ENCODE results near the gene SCN10A.

The SCN10A gene

DNA sequence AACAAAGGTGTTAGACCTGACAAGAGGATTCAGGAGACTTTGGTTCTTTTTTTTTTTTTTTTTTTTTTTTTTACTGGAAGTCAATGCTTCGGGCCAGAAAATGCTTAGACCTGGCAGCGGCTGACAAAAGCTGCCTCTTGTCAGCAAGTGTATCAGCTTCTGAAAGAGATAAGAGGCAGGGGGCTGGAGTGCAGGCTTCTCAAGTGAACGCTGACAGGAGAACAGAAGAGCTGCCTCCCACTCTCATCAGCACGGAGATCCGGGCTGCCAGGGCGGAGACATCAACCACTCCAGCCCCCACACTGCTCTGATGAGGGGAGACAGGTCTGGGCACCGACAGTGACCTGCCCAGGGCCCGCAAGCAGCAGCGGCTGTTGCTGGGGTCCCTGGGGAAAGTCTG lies 157.2 kb downstream of the SCN10A start:
- Histone ChIP-seq H3K36me3 (ENCODE audit: control insufficient read depth in 2 of 2, insufficient read depth in 2 of 2, low read length in 2 of 2) (no peaks in the 10 kb centered on the region), H3K4me3 (ENCODE audit: low read length in 2 of 2) (no peak overlapping the region), H3K4me1 (ENCODE audit: control insufficient read depth in 2 of 2, insufficient read depth in 2 of 2, low read length in 2 of 2) (peaks cover 1 to 2% of the 10 kb centered on the region in 2 donors), H3K9ac (ENCODE audit: low read depth in 1 of 2, low read length in 2 of 2) (no peak overlapping the region), H3K9me3 (ENCODE audit: control insufficient read depth in 2 of 2, low read length in 2 of 2) (peaks cover 5 to 9% of the 10 kb centered on the region in 2 donors), H3K27me3 (ENCODE audit: control insufficient read depth in 2 of 2, insufficient read depth in 2 of 2, low read length in 2 of 2) (peaks cover 10 to 22% of the 10 kb centered on the region in 2 donors), H3K27ac (ENCODE audit: low read depth in 2 of 2, low read length in 2 of 2) (no peak overlapping the region)

DNA sequence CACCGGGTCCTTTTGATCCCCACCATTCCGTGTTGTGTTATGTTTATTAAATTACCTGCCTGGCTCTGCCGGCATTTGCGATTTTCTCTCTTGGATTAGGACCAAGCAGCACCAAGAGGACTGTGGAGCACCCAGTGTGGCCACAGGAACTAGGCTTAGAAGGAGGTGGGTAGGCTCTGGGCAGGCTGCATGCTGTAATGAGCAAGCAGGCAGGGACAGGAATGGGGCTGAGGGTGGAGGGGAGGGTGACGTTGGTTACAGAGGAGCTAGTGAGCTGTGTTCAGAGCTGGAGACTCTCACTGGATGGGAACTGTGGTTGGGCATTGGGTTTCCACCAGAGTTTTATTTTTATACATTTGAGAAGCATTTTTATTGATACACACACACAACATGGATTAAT lies 158.6 kb downstream of the SCN10A start:
- Histone ChIP-seq H3K9ac (ENCODE audit: low read depth in 1 of 2, low read length in 2 of 2) (no peak overlapping the region), H3K9me3 (ENCODE audit: control insufficient read depth in 2 of 2, low read length in 2 of 2) (peaks cover 0 to 4% of the 10 kb centered on the region in 2 donors), H3K27me3 (ENCODE audit: control insufficient read depth in 2 of 2, insufficient read depth in 2 of 2, low read length in 2 of 2) (peaks cover 10 to 22% of the 10 kb centered on the region in 2 donors), H3K4me1 (ENCODE audit: control insufficient read depth in 2 of 2, insufficient read depth in 2 of 2, low read length in 2 of 2) (peaks cover 6 to 7% of the 10 kb centered on the region in 2 donors), H3K36me3 (ENCODE audit: control insufficient read depth in 2 of 2, insufficient read depth in 2 of 2, low read length in 2 of 2) (no peaks in the 10 kb centered on the region), H3K4me3 (ENCODE audit: low read length in 2 of 2) (no peak overlapping the region), H3K27ac (ENCODE audit: low read depth in 2 of 2, low read length in 2 of 2) (no peak overlapping the region)

DNA sequence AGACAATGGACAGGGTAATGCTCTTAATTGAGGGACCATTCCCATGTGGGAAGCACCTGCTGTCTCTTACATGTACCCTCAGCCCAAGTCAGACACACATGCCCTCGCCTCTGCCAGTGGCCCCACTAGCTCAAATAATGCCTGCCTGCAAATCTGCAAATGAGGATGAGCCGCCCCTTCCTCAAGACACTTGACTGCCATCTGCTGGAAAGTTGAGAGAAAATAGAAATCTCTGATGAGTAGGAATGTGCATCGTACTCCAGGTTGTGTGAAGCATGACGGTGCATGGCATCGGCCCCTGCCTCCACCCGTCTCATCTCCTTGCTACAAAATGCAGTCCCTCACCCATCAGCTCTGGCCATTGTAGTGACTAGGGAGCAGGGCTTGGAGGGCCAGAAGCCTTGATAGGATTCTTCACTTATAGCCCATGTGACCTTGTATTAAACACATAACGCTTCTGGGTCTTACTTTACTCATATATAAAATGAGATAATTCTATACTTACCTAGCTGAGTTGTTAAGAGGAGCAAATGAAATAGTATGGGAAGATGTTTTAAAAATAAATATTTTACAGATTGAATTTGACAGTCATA lies 160.2 kb downstream of the SCN10A start:
- H3K4me1 ChIP-seq (ENCODE audit: control insufficient read depth in 2 of 2, insufficient read depth in 2 of 2, low read length in 2 of 2) = peaks cover 6 to 7% of the 10 kb centered on the region in 2 donors

DNA sequence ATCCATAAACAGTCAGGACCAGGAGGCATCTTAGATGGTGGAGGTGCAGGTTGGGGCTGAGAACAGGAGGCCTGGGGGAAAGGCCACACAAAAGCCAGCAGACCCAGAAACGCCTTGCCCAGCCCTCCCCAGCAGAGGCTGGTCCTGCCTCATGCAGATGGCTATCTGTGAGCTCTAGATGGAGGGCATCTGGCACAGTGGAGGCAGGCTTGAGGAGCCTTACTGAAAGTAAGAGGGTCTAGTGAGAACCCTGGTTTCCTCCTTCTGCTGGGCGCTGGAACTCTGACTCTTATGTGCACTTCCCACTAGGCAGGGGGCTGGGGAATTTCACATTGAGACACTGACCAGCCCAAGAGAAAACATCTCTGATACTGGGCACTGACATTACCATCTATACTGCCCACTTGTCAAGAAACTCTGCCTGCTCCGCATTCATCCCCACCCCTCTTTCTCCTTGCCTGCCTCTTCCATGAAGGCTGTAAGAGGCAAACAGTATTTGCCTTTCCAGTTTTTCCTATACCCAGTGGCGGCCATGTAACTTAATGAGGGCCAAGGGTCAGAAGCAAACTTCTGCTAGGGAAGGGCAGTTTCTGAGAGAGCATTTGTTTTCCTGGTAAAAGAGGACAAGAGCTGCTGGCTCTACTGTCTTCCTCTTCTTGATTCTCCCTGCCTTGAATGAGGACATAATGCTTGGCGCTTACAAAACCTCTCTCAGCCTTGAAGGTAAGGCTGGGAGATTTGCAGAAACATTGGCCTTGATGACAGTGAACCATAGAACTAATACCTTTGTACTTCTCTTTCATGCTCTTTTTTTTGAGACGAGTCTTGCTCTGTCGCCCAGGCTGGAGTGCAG lies 162.1 kb downstream of the SCN10A start:
- H3K27me3 ChIP-seq (ENCODE audit: control insufficient read depth in 2 of 2, insufficient read depth in 2 of 2, low read length in 2 of 2) = peaks cover 16 to 17% of the 10 kb centered on the region in 2 donors
- H3K9me3 ChIP-seq (ENCODE audit: control insufficient read depth in 2 of 2, low read length in 2 of 2) = no peaks in the 10 kb centered on the region
- H3K9ac ChIP-seq (ENCODE audit: low read depth in 1 of 2, low read length in 2 of 2) = no peak overlapping the region

More for the DNA sequence above, 160.2 kb downstream of the SCN10A start:
- Histone ChIP-seq H3K27ac (ENCODE audit: low read depth in 2 of 2, low read length in 2 of 2) (no peak overlapping the region), H3K4me3 (ENCODE audit: low read length in 2 of 2) (no peak overlapping the region), H3K9ac (ENCODE audit: low read depth in 1 of 2, low read length in 2 of 2) (no peak overlapping the region), H3K36me3 (ENCODE audit: control insufficient read depth in 2 of 2, insufficient read depth in 2 of 2, low read length in 2 of 2) (no peaks in the 10 kb centered on the region), H3K9me3 (ENCODE audit: control insufficient read depth in 2 of 2, low read length in 2 of 2) (no peaks in the 10 kb centered on the region), H3K27me3 (ENCODE audit: control insufficient read depth in 2 of 2, insufficient read depth in 2 of 2, low read length in 2 of 2) (peaks cover 10 to 22% of the 10 kb centered on the region in 2 donors)

DNA sequence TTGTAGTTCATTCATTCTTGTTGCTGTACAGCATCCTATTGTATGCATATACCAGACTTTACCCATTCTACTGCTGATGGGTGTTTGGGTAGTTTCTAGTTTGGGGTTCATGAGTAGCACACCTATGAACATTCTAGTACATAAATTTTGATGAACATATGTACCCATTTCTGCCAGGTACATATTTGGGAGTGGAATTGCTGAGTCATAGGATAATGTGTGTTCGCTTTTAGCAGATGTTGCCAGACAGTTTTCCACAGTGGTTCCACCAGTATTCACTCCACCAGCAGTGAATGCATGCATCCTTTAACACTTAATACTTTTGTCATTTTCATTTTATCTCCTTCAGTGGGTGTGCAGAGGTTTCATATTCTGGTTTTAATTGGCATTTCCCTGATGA lies 163.1 kb downstream of the SCN10A start:
- no peaks in the 10 kb centered on the region for H3K36me3 ChIP-seq (ENCODE audit: control insufficient read depth in 2 of 2, insufficient read depth in 2 of 2, low read length in 2 of 2)
- peaks cover 21 to 26% of the 10 kb centered on the region in 2 donors for H3K27me3 ChIP-seq (ENCODE audit: control insufficient read depth in 2 of 2, insufficient read depth in 2 of 2, low read length in 2 of 2)
- H3K27ac ChIP-seq (ENCODE audit: low read depth in 2 of 2, low read length in 2 of 2) = no peak overlapping the region
- no peaks in the 10 kb centered on the region for H3K9me3 ChIP-seq (ENCODE audit: control insufficient read depth in 2 of 2, low read length in 2 of 2)
- no peak overlapping the region for H3K4me3 ChIP-seq (ENCODE audit: low read length in 2 of 2)
- no peak overlapping the region for H3K9ac ChIP-seq (ENCODE audit: low read depth in 1 of 2, low read length in 2 of 2)
- H3K4me1 ChIP-seq (ENCODE audit: control insufficient read depth in 2 of 2, insufficient read depth in 2 of 2, low read length in 2 of 2) = peaks cover 13 to 20% of the 10 kb centered on the region in 2 donors

More for the DNA sequence above, 162.1 kb downstream of the SCN10A start:
- H3K4me1 ChIP-seq (ENCODE audit: control insufficient read depth in 2 of 2, insufficient read depth in 2 of 2, low read length in 2 of 2) = peaks cover 10 to 17% of the 10 kb centered on the region in 2 donors
- H3K4me3 ChIP-seq (ENCODE audit: low read length in 2 of 2) = no peak overlapping the region
- H3K36me3 ChIP-seq (ENCODE audit: control insufficient read depth in 2 of 2, insufficient read depth in 2 of 2, low read length in 2 of 2) = no peaks in the 10 kb centered on the region
- peak overlapping the region in 1 of 2 donors; percentile 61 for H3K27ac ChIP-seq (ENCODE audit: low read depth in 2 of 2, low read length in 2 of 2)

DNA sequence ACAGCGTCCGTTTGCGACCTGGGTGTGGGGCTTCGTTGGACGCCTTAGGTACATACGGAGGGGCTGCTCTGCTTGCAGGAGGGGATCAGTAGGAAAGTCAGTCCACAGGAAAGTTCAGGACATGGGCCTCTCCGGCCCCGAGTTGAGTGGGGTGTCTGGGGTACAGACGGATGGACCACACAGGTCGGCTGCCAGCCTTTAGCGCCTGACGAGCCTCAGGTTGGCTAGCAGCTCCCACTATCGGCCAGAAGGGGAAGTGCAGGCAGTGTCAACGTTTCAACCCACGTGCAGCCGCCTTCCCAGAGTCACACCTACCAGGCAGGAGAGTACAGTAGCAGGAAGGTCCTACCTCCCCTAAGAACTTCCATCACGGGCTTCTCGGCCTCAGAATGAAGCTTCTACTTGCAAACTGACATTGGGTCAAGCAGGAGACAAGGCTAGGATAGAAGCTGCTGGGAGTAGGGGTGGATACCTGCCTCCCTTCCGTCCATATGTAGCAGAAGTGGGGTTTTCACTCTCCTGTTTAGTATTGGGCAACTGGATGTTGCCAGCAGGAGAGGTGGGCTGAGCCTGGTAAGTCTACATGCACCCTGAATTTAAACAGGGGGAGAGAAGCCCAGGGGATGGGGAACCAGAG lies 164.7 kb downstream of the SCN10A start:
- Histone ChIP-seq H3K27me3 (ENCODE audit: control insufficient read depth in 2 of 2, insufficient read depth in 2 of 2, low read length in 2 of 2) (peaks cover 20 to 21% of the 10 kb centered on the region in 2 donors), H3K4me3 (ENCODE audit: low read length in 2 of 2) (no peak overlapping the region)

DNA sequence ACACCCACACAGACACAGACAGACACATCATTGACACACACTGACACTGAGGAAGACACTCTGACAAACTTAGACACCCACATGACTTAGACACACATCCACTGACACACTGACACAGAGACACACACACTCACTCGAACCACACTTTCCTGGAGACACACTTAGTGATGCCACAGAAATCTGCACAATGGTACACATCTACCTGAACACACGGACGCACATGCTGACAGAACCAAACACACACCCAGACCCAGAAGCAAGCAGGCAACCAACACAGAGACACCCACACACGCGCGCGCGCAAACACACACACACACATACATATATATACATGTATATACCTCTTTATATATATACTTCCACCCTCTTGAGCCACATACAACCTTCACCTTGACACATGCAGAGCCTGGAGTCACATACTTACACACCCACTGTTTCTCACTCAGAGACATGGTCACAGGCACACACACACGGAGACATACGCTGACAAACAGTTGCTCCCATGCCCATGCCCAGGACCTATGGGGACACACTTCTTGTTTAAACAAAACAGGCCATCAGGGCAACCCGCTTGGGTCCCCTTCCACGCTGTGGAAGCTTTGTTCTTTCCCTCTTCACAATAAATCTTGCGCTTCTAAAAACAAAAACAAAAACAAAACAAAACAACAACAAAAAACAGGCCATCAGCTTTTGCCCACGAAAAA lies 165.6 kb downstream of the SCN10A start:
- H3K9ac ChIP-seq (ENCODE audit: low read depth in 1 of 2, low read length in 2 of 2) = peak overlapping the region in 1 of 2 donors; percentile 32
- H3K9me3 ChIP-seq (ENCODE audit: control insufficient read depth in 2 of 2, low read length in 2 of 2) = no peaks in the 10 kb centered on the region
- peak overlapping the region; percentile 44 to 68 for H3K4me3 ChIP-seq (ENCODE audit: low read length in 2 of 2)
- H3K4me1 ChIP-seq (ENCODE audit: control insufficient read depth in 2 of 2, insufficient read depth in 2 of 2, low read length in 2 of 2) = peaks cover 13 to 20% of the 10 kb centered on the region in 2 donors
- no peaks in the 10 kb centered on the region for H3K36me3 ChIP-seq (ENCODE audit: control insufficient read depth in 2 of 2, insufficient read depth in 2 of 2, low read length in 2 of 2)
- H3K27me3 ChIP-seq (ENCODE audit: control insufficient read depth in 2 of 2, insufficient read depth in 2 of 2, low read length in 2 of 2) = peaks cover 19 to 20% of the 10 kb centered on the region in 2 donors
- no peak overlapping the region for H3K27ac ChIP-seq (ENCODE audit: low read depth in 2 of 2, low read length in 2 of 2)

More for the DNA sequence above, 164.7 kb downstream of the SCN10A start:
- H3K9me3 ChIP-seq (ENCODE audit: control insufficient read depth in 2 of 2, low read length in 2 of 2) = no peaks in the 10 kb centered on the region
- no peaks in the 10 kb centered on the region for H3K36me3 ChIP-seq (ENCODE audit: control insufficient read depth in 2 of 2, insufficient read depth in 2 of 2, low read length in 2 of 2)
- H3K9ac ChIP-seq (ENCODE audit: low read depth in 1 of 2, low read length in 2 of 2) = no peak overlapping the region
- no peak overlapping the region for H3K27ac ChIP-seq (ENCODE audit: low read depth in 2 of 2, low read length in 2 of 2)
- peaks cover 13 to 20% of the 10 kb centered on the region in 2 donors for H3K4me1 ChIP-seq (ENCODE audit: control insufficient read depth in 2 of 2, insufficient read depth in 2 of 2, low read length in 2 of 2)

DNA sequence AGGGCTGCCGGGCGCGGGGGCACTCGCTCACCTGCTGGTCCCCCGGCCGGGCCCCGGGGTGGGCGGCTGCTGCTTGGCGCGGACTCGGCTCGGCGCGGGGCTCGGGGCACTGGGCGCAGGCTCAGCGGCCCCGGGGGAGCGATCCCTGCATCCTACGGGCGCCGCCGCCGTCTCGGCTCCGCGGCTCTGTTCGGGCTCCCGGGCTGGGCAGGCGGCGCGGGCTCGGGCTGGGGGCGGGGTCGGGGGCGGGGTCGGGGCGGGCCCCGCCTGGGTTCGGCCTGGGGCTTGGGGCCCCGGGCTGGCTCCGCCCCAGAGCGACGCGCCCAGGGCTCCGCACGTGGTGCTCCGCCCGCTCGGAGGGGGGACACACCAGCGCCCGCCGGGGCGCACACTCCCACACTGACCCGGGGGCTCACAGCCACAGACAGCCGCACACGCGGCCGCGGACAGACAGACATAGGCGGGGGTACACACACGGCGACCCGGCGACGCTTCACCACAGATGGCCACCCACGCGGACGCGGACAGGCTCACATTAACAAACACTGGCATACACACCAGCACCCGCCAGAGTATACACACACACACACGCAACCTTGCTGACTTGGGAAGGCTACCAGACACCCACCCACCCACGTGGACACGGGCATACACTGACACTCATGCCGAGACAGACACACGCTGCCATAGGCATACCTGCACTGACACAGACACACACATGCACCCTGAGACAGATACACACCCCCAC lies 166.3 kb downstream of the SCN10A start, which contains the start of gene SCN5A:
Gene SCN5A, minus strand, starts transcription at position 188 of the 748 bp plus-strand sequence. CDS start 16,380 bp downstream, outside the sequence.
- Histone ChIP-seq H3K9ac (ENCODE audit: low read depth in 1 of 2, low read length in 2 of 2) (peak within 1 kb of the TSS; percentile 32 to 44), H3K9me3 (ENCODE audit: control insufficient read depth in 2 of 2, low read length in 2 of 2) (no peaks in the 10 kb centered on the region), H3K4me1 (ENCODE audit: control insufficient read depth in 2 of 2, insufficient read depth in 2 of 2, low read length in 2 of 2) (peaks cover 13 to 20% of the 10 kb centered on the region in 2 donors), H3K27me3 (ENCODE audit: control insufficient read depth in 2 of 2, insufficient read depth in 2 of 2, low read length in 2 of 2) (peaks cover 20% of the 10 kb centered on the region in 2 donors), H3K4me3 (ENCODE audit: low read length in 2 of 2) (peak within 1 kb of the TSS; percentile 63 to 68), H3K36me3 (ENCODE audit: control insufficient read depth in 2 of 2, insufficient read depth in 2 of 2, low read length in 2 of 2) (no peaks in the 10 kb centered on the region), H3K27ac (ENCODE audit: low read depth in 2 of 2, low read length in 2 of 2) (no peak within 1 kb of the TSS)

All from mucosa of rectum (tissue), 2 donors.